Spinal cord (tissue), 10 donors: Measurements from ENCODE around the gene RNF8. TPM values are rescaled to one million over a fixed set of nuclear protein-coding genes. Genes with fewer than 3 reads are reported as not detected.
"Not testable (repeated sequence)": the region's sequence is repeated elsewhere in the genome, so short reads cannot be mapped to it uniquely, and the experiment has no call there.

ENCODE experiments used
- DNase-seq, 6 donors: peaks; one replicate each; pipeline versions ENCODE4 v3.0.0 to v3.0.0-alpha.2; 2013 to 2015; ENCODE audit warnings: low spot score in 6 of 6, low read depth in 4 of 6
- H3K27ac ChIP-seq: one replicate; pipeline ENCODE4 v1.5.1; 2013; ENCODE audit warnings: low read depth, low read length, control low read depth
- H3K27me3 ChIP-seq: one replicate; pipeline ENCODE4 v1.6.1; 2013; ENCODE audit warnings: low read length; ENCODE audit not compliant: control insufficient read depth, insufficient read depth
- H3K36me3 ChIP-seq: one replicate; pipeline ENCODE4 v1.6.1; 2013; ENCODE audit warnings: low read length; ENCODE audit not compliant: control insufficient read depth, insufficient read depth
- H3K4me1 ChIP-seq: one replicate; pipeline ENCODE4 v1.6.1; 2013; ENCODE audit warnings: low read length; ENCODE audit not compliant: control insufficient read depth, insufficient read depth
- H3K4me3 ChIP-seq: one replicate; pipeline ENCODE4 v1.5.1; 2013; ENCODE audit warnings: low read depth, low read length, control low read depth
- H3K9me3 ChIP-seq: one replicate; pipeline ENCODE4 v1.6.1; 2013; ENCODE audit warnings: low read length; ENCODE audit not compliant: control insufficient read depth, insufficient read depth
- WGBS: methylation state at CpG from one replicate; pipeline ENCODE4 v1.1.5; 2013; ENCODE audit warnings: missing lambda C conversion rate; ENCODE audit not compliant: insufficient coverage; 5-methylcytosine and 5-hydroxymethylcytosine counted together
- polyA plus RNA-seq, 2 donors: library from polyadenylated mRNA; unstranded; fragments of 120-200 nt; gene quantifications; one replicate each; pipeline ENCODE4 v1.2.1, GENCODE V29; 2013; ENCODE audit not compliant: insufficient read length in 2 of 2
- small RNA-seq: library from RNA; depleted of rRNA; stranded (forward); fragments of <200 nt; gene quantifications from one replicate; pipeline ENCODE3, GENCODE V24; 2014; ENCODE audit warnings: low replicate concordance
- total RNA-seq, 2 donors: library from RNA; depleted of rRNA in 1 of 2; stranded (reverse); fragments of 120-200 nt in 1 of 2; fragments of >200 nt in 1 of 2; gene quantifications; one replicate each; pipeline versions ENCODE4 v1.2.3 to v1.2.4, GENCODE V29; 2013 to 2014
- donor health status: healthy.

Gene RNF8
- total and polyA plus RNA-seq, 4 donors = 22.8 to 31.0 (median 27.2) TPM

- Histone ChIP-seq H3K27me3 (no peaks in the 10 kb centered on the region), H3K27ac (no peak overlapping the region), H3K4me3 (no peak overlapping the region), H3K4me1 (peaks cover 12% of the 10 kb centered on the region), H3K36me3 (peaks cover 21% of the 10 kb centered on the region), H3K9me3 (no peaks in the 10 kb centered on the region)
- no peak for DNase-seq
- WGBS = 60% methylated on average over 5 of the region's 5 CpGs
Measured at GRCh38 chr6:37435816-37436215, 82.0 kb downstream of the RNF8 start.

GRCh38 chr6:37438930-37439329 is 85.1 kb downstream of the RNF8 start:
- peaks cover 24% of the 10 kb centered on the region for H3K36me3 ChIP-seq
- no peak for DNase-seq
- no CpG with 5 or more reads among the region's 1 CpG for WGBS
- no peak overlapping the region for H3K27ac ChIP-seq
- no peaks in the 10 kb centered on the region for H3K9me3 ChIP-seq
- peaks cover 6% of the 10 kb centered on the region for H3K4me1 ChIP-seq
- no peaks in the 10 kb centered on the region for H3K27me3 ChIP-seq
- H3K4me3 ChIP-seq = no peak overlapping the region

GRCh38 chr6:37441651-37442050 is 87.9 kb downstream of the RNF8 start:
- no peak for DNase-seq

GRCh38 chr6:37442416-37443215 is 88.8 kb downstream of the RNF8 start:
- DNase-seq = no peak
- H3K27ac ChIP-seq = no peak overlapping the region
- H3K4me1 ChIP-seq = no peaks in the 10 kb centered on the region
- H3K36me3 ChIP-seq = peaks cover 21% of the 10 kb centered on the region
- H3K27me3 ChIP-seq = no peaks in the 10 kb centered on the region
- no peaks in the 10 kb centered on the region for H3K9me3 ChIP-seq
- no peak overlapping the region for H3K4me3 ChIP-seq
- WGBS = no CpG with 5 or more reads among the region's 4 CpGs

More at GRCh38 chr6:37441651-37442050, 87.9 kb downstream of the RNF8 start:
- no peak overlapping the region for H3K4me3 ChIP-seq
- 100% methylated on average over 4 of the region's 6 CpGs for WGBS
- no peaks in the 10 kb centered on the region for H3K9me3 ChIP-seq
- H3K27ac ChIP-seq = no peak overlapping the region
- H3K27me3 ChIP-seq = no peaks in the 10 kb centered on the region
- H3K36me3 ChIP-seq = peaks cover 18% of the 10 kb centered on the region
- no peaks in the 10 kb centered on the region for H3K4me1 ChIP-seq

- not testable (repeated sequence) for DNase-seq, H3K9me3 ChIP-seq, H3K27me3 ChIP-seq, H3K4me3 ChIP-seq, H3K4me1 ChIP-seq, H3K27ac ChIP-seq
- no CpG with 5 or more reads among the region's 5 CpGs for WGBS
- H3K36me3 ChIP-seq = peaks cover 21% of the 10 kb centered on the region
Measured at GRCh38 chr6:37443216-37443542, 89.4 kb downstream of the RNF8 start.

Small RNA genes within 50 kb of the gene (small RNA-seq; reads per million reads assigned to genes)
- not detected for gene RN7SL273P

Other genes starting within 250 kb of the RNF8 start
- 10 to 100 TPM; 12.4 to 24.9 TPM for gene PIM1, start 183.8 kb upstream of the RNF8 start, total RNA-seq
- 10 to 100 TPM; 17.1 to 17.9 TPM for gene PIM1, start 183.8 kb upstream of the RNF8 start, polyA plus RNA-seq
- gene TBC1D22B, start 96.2 kb upstream of the RNF8 start, total RNA-seq = 1 to 10 TPM; 9.3 to 9.6 TPM
- gene TBC1D22B, start 96.2 kb upstream of the RNF8 start, polyA plus RNA-seq = 10 to 100 TPM; 15.1 to 15.6 TPM
- 1 to 10 TPM; 1.3 to 1.4 TPM for gene TMEM217, start 95.8 kb upstream of the RNF8 start, total RNA-seq
- gene TMEM217, start 95.8 kb upstream of the RNF8 start, polyA plus RNA-seq = 1 to 10 TPM in 1 of 2 donors, under 1 TPM in 1; 0.71 to 1.6 TPM
- 10 to 100 TPM; 31.3 to 46.9 TPM for gene CMTR1, start 79.2 kb downstream of the RNF8 start, total RNA-seq
- gene CMTR1, start 79.2 kb downstream of the RNF8 start, polyA plus RNA-seq = 10 to 100 TPM; 45.4 to 51.1 TPM
- 10 to 100 TPM; 16.6 to 57.2 TPM for gene CCDC167, start 145.9 kb downstream of the RNF8 start, total RNA-seq
- gene CCDC167, start 145.9 kb downstream of the RNF8 start, polyA plus RNA-seq = 10 to 100 TPM; 50.9 to 51.2 TPM